GM21619 (cell line): ENCODE data around the gene RUFY1.
"Not testable (repeated sequence)": the region's sequence is repeated elsewhere in the genome, so short reads cannot be mapped to it uniquely, and the experiment has no call there.

Experiments used
- ATAC-seq: cut with Tn5 transposase; IDR thresholded peaks from one replicate; pipeline ENCODE4 v1.9.1; 2021; ENCODE audit not compliant: unreplicated experiment

RUFY1 gene

GRCh38 chr5:179620703-179621350 is 70.5 kb downstream of the RUFY1 start:
- ATAC-seq = no peak

GRCh38 chr5:179621551-179622214 is 71.3 kb downstream of the RUFY1 start:
- no peak for ATAC-seq

DNA sequence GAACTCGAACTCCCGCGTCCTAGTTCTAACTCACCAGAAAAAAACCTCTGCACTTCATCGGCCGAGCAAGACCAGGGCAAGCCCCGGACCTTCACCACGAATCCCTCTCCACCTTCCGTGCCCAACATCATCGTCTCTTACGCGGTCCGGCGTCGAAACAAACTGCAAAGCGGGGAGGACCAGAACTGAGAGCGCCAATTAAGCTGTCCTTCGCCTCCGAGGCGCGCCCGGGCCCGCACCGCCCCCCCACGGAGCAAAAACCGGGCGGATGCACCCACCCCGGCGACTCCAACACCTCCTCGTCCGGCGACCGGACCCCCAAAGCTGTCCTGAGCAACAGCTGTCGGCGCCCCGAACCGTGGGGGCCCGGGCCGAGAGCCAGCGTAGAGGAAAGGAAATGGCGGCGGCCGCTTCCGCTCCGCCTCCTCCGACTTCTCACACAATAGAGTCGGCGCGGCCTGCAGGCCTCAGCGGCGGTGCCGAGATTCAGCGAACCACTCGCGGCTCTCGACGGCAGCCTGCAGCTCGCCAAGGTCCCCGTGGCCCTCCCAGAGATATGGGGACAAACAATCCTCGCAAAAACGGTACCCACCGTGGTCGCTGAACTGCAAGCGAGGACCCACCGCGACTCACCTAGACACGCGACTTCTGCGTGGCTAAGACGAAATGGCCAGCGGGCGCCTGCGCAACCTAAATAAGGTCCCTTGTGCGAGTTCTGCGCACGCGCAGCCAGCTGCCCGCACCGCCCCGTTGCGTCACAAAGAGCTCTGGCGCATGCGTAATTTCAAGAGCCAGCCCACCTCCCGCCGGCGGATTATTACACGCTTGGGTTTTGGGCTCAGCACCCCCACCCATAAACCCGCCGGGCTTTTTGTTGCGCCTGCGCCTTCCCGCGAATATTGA is 72.9 kb downstream of the RUFY1 start, which contains the start of gene HNRNPH1:
Gene HNRNPH1 (minus strand): TSS at position 669 of the 903 bp plus-strand sequence. CDS start 538 bp downstream, at position 131.
- ATAC-seq = peak; percentile 70

DNA sequence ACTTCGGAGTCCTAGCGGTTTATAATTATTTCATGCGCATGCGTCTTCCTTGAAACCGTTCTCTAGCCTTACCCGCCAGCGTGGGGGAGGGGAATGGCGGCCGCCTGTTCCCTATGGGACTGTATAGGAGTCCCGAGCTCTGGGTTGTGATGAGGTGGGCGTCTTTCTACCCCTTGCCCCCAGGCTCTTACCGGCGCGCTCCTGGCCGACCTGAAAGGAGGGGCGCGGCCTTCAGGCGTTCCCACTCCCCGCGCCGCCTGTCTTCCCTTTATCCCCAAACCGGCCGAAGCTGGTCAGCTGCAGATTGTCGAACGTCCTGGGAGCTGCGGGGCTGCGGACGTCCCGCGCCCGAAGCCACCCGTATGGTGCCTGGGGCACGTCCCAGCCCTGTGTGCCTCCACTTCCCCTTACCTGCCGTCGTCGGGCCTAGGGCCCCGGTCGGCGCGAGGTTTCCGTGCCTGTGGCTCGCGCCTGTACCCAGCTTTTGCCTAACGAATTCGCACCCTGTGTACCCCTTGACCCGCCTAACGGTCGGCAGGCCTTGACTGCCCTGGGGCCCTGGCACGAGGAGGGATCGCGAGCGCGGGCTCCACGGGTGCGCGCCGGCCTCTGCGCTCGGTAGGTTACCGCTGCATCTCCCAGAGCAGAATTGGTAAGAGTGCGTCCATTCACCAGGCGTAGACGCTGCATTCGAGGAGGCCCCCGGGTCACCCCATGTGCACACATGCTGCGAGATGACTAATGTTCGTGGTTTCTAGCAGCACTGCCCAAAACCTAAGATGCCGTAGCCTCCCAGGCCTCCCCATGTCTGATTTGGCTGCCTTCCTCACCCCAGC is 73.8 kb downstream of the RUFY1 start:
- ATAC-seq = peak; percentile 6

DNA sequence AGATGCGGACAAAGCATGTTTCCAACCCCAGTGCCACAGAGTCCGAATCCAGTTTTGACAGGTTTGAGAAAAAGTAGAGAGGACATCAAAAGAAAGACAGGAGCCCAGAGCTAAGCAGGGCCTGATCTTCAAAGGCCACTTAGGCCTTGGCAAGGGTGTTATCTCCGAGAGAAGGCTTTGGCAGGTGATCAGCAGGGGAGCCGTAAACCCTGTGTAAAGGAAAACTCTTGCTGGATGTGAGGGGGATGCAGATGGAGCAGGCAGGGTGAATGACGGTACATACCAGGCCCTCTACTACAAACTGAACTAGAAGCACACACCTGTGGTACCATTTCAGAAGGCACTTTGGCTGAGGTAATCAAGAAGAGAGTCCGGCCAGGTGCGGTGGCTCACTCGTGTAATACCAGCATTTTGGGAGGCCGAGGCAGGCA is 74.5 kb downstream of the RUFY1 start:
- no peak for ATAC-seq

DNA sequence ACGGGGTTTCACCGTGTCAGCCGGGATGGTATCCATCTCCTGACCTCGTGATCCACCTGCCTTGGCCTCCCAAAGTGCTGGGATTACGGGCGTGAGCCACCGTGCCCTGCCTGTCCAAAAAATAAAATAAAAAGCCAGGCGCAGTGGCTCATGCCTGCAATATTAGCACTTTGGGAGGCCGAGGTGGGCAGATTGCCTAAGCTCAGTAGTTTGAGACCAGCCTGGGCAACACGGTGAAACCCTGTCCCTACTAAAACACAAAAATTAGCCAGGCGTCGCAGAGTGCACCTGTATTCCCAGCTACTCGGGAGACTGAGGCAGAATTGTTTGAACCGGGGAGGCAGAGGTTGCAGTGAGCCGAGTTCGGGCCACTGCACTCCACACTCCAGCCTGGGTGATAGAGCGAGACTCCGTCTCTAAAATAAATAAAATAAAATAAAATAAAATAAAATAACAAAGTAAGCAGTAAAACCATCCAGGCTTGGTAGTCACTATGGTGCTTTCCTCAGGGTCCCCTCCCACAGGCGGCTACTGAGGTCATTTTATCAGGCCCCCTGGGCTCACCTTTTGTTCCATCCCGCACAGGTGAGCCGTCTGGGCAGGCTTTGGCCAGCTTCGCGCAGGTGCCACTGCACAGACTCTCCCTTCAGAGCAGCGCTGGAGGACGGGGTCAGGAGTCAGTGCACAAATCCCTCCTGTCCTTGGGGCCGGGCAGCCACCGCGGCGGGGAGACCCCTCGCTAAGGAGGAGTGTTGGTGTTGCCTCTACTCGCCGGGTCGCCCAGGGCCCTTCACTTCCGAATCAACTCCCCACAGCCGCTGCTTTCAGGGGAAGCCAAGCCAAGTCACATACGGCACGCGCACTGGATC is 83.4 kb downstream of the RUFY1 start:
- peak; percentile 52 for ATAC-seq

GRCh38 chr5:179634370-179635172 is 84.2 kb downstream of the RUFY1 start:
- ATAC-seq = peak; percentile 89

GRCh38 chr5:179639296-179639695 is 88.9 kb downstream of the RUFY1 start:
- ATAC-seq = not testable (repeated sequence)

- not testable (repeated sequence) for ATAC-seq
Observed at GRCh38 chr5:179641745-179642144, 91.4 kb downstream of the RUFY1 start.

GRCh38 chr5:179642626-179643025 is 92.3 kb downstream of the RUFY1 start:
- ATAC-seq = not testable (repeated sequence)

- not testable (repeated sequence) for ATAC-seq
Observed at GRCh38 chr5:179643141-179643920, 93.0 kb downstream of the RUFY1 start.

DNA sequence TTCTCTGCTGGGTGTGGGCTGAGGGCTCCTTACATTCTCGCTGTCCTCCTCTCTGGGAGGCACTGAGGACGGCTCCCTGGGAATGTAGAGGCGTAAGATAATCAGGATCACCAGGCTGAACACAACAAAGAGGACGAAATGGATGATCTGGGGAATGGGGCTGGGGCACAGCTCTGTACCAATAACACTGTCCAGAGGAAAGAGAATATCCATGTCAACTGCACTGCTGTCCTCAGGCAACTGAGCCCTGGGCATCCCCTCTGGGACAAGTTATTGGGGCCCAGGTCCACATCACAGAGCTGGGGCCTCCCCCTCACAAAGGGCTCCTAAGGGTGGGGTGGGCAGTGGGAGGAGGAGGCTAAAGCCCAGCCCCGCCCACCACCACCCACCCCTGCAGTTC is 94.4 kb downstream of the RUFY1 start:
- ATAC-seq = not testable (repeated sequence)

- ATAC-seq = no peak
Observed at GRCh38 chr5:179648410-179648809, 98.1 kb downstream of the RUFY1 start.

- not testable (repeated sequence) for ATAC-seq
Observed at GRCh38 chr5:179649166-179649703, 98.9 kb downstream of the RUFY1 start.

GRCh38 chr5:179650245-179650644 is 99.9 kb downstream of the RUFY1 start:
- ATAC-seq = not testable (repeated sequence)

GRCh38 chr5:179653135-179653534 is 102.8 kb downstream of the RUFY1 start:
- ATAC-seq = not testable (repeated sequence)

DNA sequence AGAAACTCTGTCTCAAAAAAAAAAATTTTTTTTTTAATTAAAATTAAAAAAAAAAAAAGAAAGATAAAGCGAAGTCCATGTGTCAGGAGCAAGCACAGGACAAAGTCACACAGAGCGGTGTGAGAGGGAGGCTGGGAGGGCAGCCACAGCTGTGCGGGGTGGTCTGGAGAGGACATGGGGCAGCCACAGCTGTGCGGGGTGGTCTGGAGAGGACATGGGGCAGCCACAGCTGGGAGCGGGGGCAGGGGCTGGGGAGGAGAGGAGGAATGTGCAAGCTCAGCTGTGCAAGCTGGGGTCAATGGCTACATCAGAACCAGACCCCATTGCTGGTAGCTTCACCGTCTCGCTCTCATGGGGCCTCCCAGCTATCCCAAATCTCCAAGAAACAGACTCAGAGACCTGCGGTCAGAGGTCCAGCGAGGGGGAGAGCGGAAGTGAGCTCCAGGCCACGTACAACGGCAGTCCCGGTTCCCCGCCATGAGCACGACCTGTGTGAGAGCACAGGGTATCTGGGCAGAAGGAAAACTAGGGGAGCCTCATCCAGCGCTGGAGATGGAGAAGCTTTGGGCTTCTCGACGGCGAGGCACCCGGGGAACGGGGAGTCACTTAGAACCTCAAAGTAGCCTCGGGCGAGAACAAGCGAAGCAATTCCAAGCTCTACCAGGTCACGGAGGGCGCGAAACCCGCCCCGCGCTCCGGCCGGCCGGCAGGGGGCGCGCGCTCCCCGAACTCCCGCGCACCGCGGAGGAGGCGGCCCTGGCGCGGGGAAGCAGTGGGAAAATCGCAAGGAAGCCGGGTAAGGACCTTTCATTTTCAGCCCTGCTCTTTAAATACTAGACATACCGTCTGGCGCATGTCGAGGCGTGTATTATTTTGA is 107.2 kb downstream of the RUFY1 start:
- ATAC-seq = peak; percentile 88
